HepG2 (cell line): ENCODE measurements around the gene RABGGTA. TPM values are rescaled to one million over a fixed set of nuclear protein-coding genes. Genes with fewer than 3 reads are reported as not detected.
A peak's percentile ranks its signal among the peaks of the same experiment; 100 is the strongest.

ENCODE experiments used
- AKNA ChIP-seq: sonication (generic); formaldehyde crosslinking; IDR thresholded peaks from 2 replicates; pipeline ENCODE4 v1.4.0; 2020; ENCODE audit warnings: missing genetic modification reagents, borderline replicate concordance
- CHD4 ChIP-seq: fragments of 200-600 bp; sonication (generic); IDR thresholded peaks from 2 replicates; pipeline ENCODE4 v1.7.0; 2017; ENCODE audit warnings: mild to moderate bottlenecking, low read length, borderline replicate concordance
- FOSL1 ChIP-seq: sonication (generic); formaldehyde crosslinking; IDR thresholded peaks from 2 replicates; pipeline ENCODE4 v1.9.0; 2021; ENCODE audit warnings: missing genetic modification reagents, borderline replicate concordance
- HDAC6 ChIP-seq: fragments of 200-600 bp; sonication (generic); IDR thresholded peaks from 2 replicates; pipeline ENCODE4 v1.7.0; 2017; ENCODE audit warnings: mild to moderate bottlenecking, antibody characterized with exemption, low read length, low read depth
- HOXA9 ChIP-seq: sonication (generic); formaldehyde crosslinking; IDR thresholded peaks from 2 replicates; pipeline ENCODE4 v1.8.1; 2022; ENCODE audit warnings: missing genetic modification reagents, mild to moderate bottlenecking, moderate library complexity, borderline replicate concordance
- MAX ChIP-seq: IDR thresholded peaks from 2 replicates; pipeline ENCODE4 v1.6.1; 2012; ENCODE audit warnings: inconsistent platforms
- MBD4 ChIP-seq: IDR thresholded peaks from 2 replicates; pipeline ENCODE4 v1.6.1; 2012; ENCODE audit warnings: low read length, inconsistent platforms, borderline replicate concordance
- MEIS1 ChIP-seq: sonication (generic); formaldehyde crosslinking; IDR thresholded peaks from 2 replicates; pipeline ENCODE4 v1.9.0; 2021; ENCODE audit warnings: mild to moderate bottlenecking, missing genetic modification reagents, moderate library complexity, borderline replicate concordance
- MZF1 ChIP-seq: sonication (generic); formaldehyde crosslinking; IDR thresholded peaks from 2 replicates; pipeline ENCODE4 v1.8.1; 2023; ENCODE audit warnings: mild to moderate bottlenecking, missing genetic modification reagents, borderline replicate concordance
- PAF1 ChIP-seq: IDR thresholded peaks from 2 replicates; pipeline ENCODE4 v1.6.1; 2016; ENCODE audit warnings: missing genetic modification reagents, missing compliant biosample characterization
- PHB2 ChIP-seq: fragments of 450-650 bp; IDR thresholded peaks from 2 replicates; pipeline ENCODE4 v1.6.1; 2018; ENCODE audit not compliant: partially characterized antibody
- PRDM15 ChIP-seq: sonication (generic); formaldehyde crosslinking; IDR thresholded peaks from 2 replicates; pipeline ENCODE4 v1.4.0; 2020; ENCODE audit warnings: missing genetic modification reagents
- RBM39 ChIP-seq: fragments of 200-400 bp; formaldehyde crosslinking; IDR thresholded peaks from one replicate; pipeline ENCODE4 v1.6.1; 2018; ENCODE audit warnings: antibody characterized with exemption, mild to moderate bottlenecking, low read depth, low read length; ENCODE audit not compliant: poor library complexity, severe bottlenecking
- SAP130 ChIP-seq: IDR thresholded peaks from 2 replicates; pipeline ENCODE4 v1.6.1; 2016; ENCODE audit warnings: low read depth
- SETDB1 ChIP-seq: sonication (generic); formaldehyde crosslinking; IDR thresholded peaks from 2 replicates; pipeline ENCODE4 v1.5.1; 2020; ENCODE audit warnings: missing genetic modification reagents, mild to moderate bottlenecking, borderline replicate concordance
- SNRNP70 ChIP-seq: fragments of 200-400 bp; formaldehyde crosslinking; IDR thresholded peaks from 2 replicates; pipeline ENCODE4 v1.6.1; 2017; ENCODE audit warnings: mild to moderate bottlenecking, low read depth, low read length, moderate library complexity
- THAP11 ChIP-seq: IDR thresholded peaks from 2 replicates; pipeline ENCODE4 v1.6.1; 2016; ENCODE audit warnings: missing biosample characterization, missing genetic modification reagents
- U2AF1 ChIP-seq: fragments of 200-400 bp; formaldehyde crosslinking; optimal IDR thresholded peaks from 2 replicates; pipeline ENCODE3; 2017; ENCODE audit warnings: mild to moderate bottlenecking, low read depth, low read length
- ZNF225 ChIP-seq: sonication (generic); formaldehyde crosslinking; IDR thresholded peaks from 2 replicates; pipeline ENCODE4 v1.4.0; 2020; ENCODE audit warnings: mild to moderate bottlenecking, missing genetic modification reagents
- ZNF891 ChIP-seq: sonication (generic); formaldehyde crosslinking; IDR thresholded peaks from 2 replicates; pipeline ENCODE4 v1.5.0; 2020; ENCODE audit warnings: mild to moderate bottlenecking, missing genetic modification reagents
- ZSCAN9 ChIP-seq: IDR thresholded peaks from 2 replicates; pipeline ENCODE4 v1.6.1; 2016; ENCODE audit warnings: borderline replicate concordance
- polyA plus RNA-seq, 8 experiments: library from polyadenylated mRNA; depleted of rRNA in 3 of 8; stranded (reverse) in 7 of 8; unstranded in 1 of 8; fragments of >200 nt; fragmentation: Illumina TruSeq in 4 of 8; extraction: Trizol in 4 of 8; gene quantifications; 2 replicates each; pipeline versions ENCODE4 v1.2.1 to v1.2.3, GENCODE V29; 2011 to 2016; ENCODE audit warnings: low read depth in 4 of 8, missing spikeins in 1 of 8, mixed read lengths in 1 of 8; ENCODE audit not compliant: insufficient read depth in 1 of 8
- total RNA-seq, 5 experiments: library from RNA; depleted of rRNA; stranded (reverse); fragments of >200 nt; fragmentation: Illumina TruSeq; extraction: Trizol; gene quantifications; 2 replicates each; pipeline ENCODE4 v1.2.3, GENCODE V29; 2016; ENCODE audit warnings: low read depth in 1 of 5

The RABGGTA gene
- total and polyA plus RNA-seq, 2 of the 13 experiments (the other 11 are each of a cell fraction or from before 2014, with no cell fraction given), result 57.9 to 90.8 TPM

GRCh38 chr14:24271134-24271833 lies at the start of gene RABGGTA (continued):
- TF ChIP-seq AKNA (CRISPR knock-in tag) (no peak; the same call in 1 of the 2 replicates), SNRNP70 (no peak), MZF1 (CRISPR knock-in tag) (peak; percentile 98), PHB2 (no peak), ZNF891 (CRISPR knock-in tag) (peak; percentile 98), MBD4 (no peak), MEIS1 (CRISPR knock-in tag) (peak; percentile 99), PRDM15 (CRISPR knock-in tag) (peak; percentile 86), MAX (no peak), THAP11 (CRISPR knock-in tag) (peak; percentile 97), HOXA9 (CRISPR knock-in tag) (peak; percentile 99), CHD4 (no peak), ZSCAN9 (CRISPR knock-in tag) (peak; percentile 99), FOSL1 (CRISPR knock-in tag) (peak; percentile 65), SETDB1 (CRISPR knock-in tag) (no peak), HDAC6 (no peak), PAF1 (CRISPR knock-in tag) (peak; percentile 33; the same call in 1 of the 2 replicates), U2AF1 (peak; percentile 99), RBM39 (peak; percentile 100), SAP130 (CRISPR knock-in tag) (peak; percentile 100), ZNF225 (CRISPR knock-in tag) (peak; percentile 98)
